ENCODE measurements around the gene VCP. TPM values are rescaled to one million over a fixed set of nuclear protein-coding genes. Genes with fewer than 3 reads are reported as not detected.

VCP gene
- total and polyA plus RNA-seq, 9 of the 15 experiments (the other 6 are each of a cell fraction or from before 2014, with no cell fraction given), result 7.1 to 257 (median 199) TPM

DNA sequence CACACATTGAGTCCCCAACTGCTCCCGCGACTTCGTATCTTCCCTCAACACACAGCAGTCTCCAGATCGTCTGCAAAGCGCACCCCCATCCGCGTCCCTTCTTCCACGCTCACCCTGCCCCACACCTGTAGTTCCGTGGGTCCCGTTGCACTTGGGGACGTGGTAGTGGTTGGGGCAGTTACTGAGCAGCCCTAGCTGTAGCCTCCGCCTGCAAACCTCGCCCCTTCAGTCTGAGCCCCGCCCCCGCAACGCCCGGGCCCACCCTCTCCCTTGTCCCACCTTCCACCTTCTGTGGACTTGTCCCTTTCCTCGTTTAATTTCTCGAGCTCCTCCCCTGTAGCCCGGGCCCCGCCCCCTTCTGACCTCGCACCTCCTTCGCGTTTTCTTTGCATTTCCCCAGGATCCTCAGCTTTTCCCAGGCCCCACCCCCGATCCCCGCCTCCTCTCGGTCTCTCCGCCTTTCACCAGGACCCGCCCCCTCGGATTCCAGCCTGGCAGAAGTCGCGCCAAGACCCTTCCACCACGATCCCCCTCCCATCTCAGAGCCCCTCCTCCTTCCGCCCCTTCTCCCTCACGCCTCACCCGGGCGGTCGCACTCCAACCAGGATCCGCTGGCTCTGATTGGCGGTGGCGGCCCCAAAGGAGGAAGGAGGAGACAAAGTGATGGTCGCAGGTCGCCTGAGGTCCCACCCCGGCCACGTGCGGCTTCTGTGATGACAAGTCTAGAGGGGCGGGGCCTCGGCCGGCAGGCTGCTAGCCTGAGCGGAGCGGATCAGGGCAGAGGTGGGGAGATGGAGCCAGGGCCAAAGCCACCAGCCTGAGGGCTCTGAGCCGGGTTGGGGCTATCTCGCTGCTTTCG lies 43.5 kb upstream of the VCP start, which contains the start of gene ATOSB (continued):
- TF ChIP-seq, protein P1, sequence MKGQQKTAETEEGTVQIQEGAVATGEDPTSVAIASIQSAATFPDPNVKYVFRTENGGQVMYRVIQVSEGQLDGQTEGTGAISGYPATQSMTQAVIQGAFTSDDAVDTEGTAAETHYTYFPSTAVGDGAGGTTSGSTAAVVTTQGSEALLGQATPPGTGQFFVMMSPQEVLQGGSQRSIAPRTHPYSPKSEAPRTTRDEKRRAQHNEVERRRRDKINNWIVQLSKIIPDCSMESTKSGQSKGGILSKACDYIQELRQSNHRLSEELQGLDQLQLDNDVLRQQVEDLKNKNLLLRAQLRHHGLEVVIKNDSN (CRISPR knock-in tag; IDR thresholded peaks at IDR 0.05), result peak; percentile 93
- TF ChIP-seq CTBP1 (IDR thresholded peaks at IDR 0.05; ENCODE audit: borderline replicate concordance), result 0 out of 2 replicates have a peak, but pooled peaks have one; percentile 43
- no peak for TF ChIP-seq NR3C1 (CRISPR knock-in tag; IDR thresholded peaks at IDR 0.05)
- TF ChIP-seq NCOA6 (IDR thresholded peaks at IDR 0.05), result no peak
- TF ChIP-seq NR2C2 (CRISPR knock-in tag; IDR thresholded peaks at IDR 0.05), result no peak
- TF ChIP-seq NR2C2 (tag; IDR thresholded peaks at IDR 0.05), result peak; percentile 17; the same call in 1 of the 2 replicates
- TF ChIP-seq POLR2G (IDR thresholded peaks at IDR 0.05; ENCODE audit: low read depth, low read length), result peak; percentile 45; the same call in 1 of the 2 replicates
- peak; percentile 80 for TF ChIP-seq EGR1 (conservative IDR thresholded peaks at IDR 0.05)
- TF ChIP-seq HDAC1 (IDR thresholded peaks at IDR 0.05), result peak in 1 of 2 experiments; percentile 89; a peak in 2 of 4 replicates
- TF ChIP-seq ZNF146 (CRISPR knock-in tag; IDR thresholded peaks at IDR 0.05; ENCODE audit: unreplicated experiment), result no peak
- TF ChIP-seq RCOR1 (IDR thresholded peaks at IDR 0.05; ENCODE audit: borderline replicate concordance in 1 of 2, low read depth in 2 of 2, low read length in 2 of 2), result peak in 1 of 2 experiments; percentile 37; a peak in 1 of 4 replicates
- TF ChIP-seq SIN3A (IDR thresholded peaks at IDR 0.05; ENCODE audit: borderline replicate concordance in 2 of 2, control insufficient read depth in 1 of 2, low read depth in 2 of 2, low read length in 2 of 2), result peak in 1 of 2 experiments; percentile 73; a peak in 2 of 4 replicates
- TF ChIP-seq, protein P2, sequence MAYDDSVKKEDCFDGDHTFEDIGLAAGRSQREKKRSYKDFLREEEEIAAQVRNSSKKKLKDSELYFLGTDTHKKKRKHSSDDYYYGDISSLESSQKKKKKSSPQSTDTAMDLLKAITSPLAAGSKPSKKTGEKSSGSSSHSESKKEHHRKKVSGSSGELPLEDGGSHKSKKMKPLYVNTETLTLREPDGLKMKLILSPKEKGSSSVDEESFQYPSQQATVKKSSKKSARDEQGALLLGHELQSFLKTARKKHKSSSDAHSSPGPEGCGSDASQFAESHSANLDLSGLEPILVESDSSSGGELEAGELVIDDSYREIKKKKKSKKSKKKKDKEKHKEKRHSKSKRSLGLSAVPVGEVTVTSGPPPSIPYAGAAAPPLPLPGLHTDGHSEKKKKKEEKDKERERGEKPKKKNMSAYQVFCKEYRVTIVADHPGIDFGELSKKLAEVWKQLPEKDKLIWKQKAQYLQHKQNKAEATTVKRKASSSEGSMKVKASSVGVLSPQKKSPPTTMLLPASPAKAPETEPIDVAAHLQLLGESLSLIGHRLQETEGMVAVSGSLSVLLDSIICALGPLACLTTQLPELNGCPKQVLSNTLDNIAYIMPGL (CRISPR knock-in tag; IDR thresholded peaks at IDR 0.05), result no peak
- no peak for TF ChIP-seq THRAP3 (IDR thresholded peaks at IDR 0.05; ENCODE audit: borderline replicate concordance)
- TF ChIP-seq, protein P3, sequence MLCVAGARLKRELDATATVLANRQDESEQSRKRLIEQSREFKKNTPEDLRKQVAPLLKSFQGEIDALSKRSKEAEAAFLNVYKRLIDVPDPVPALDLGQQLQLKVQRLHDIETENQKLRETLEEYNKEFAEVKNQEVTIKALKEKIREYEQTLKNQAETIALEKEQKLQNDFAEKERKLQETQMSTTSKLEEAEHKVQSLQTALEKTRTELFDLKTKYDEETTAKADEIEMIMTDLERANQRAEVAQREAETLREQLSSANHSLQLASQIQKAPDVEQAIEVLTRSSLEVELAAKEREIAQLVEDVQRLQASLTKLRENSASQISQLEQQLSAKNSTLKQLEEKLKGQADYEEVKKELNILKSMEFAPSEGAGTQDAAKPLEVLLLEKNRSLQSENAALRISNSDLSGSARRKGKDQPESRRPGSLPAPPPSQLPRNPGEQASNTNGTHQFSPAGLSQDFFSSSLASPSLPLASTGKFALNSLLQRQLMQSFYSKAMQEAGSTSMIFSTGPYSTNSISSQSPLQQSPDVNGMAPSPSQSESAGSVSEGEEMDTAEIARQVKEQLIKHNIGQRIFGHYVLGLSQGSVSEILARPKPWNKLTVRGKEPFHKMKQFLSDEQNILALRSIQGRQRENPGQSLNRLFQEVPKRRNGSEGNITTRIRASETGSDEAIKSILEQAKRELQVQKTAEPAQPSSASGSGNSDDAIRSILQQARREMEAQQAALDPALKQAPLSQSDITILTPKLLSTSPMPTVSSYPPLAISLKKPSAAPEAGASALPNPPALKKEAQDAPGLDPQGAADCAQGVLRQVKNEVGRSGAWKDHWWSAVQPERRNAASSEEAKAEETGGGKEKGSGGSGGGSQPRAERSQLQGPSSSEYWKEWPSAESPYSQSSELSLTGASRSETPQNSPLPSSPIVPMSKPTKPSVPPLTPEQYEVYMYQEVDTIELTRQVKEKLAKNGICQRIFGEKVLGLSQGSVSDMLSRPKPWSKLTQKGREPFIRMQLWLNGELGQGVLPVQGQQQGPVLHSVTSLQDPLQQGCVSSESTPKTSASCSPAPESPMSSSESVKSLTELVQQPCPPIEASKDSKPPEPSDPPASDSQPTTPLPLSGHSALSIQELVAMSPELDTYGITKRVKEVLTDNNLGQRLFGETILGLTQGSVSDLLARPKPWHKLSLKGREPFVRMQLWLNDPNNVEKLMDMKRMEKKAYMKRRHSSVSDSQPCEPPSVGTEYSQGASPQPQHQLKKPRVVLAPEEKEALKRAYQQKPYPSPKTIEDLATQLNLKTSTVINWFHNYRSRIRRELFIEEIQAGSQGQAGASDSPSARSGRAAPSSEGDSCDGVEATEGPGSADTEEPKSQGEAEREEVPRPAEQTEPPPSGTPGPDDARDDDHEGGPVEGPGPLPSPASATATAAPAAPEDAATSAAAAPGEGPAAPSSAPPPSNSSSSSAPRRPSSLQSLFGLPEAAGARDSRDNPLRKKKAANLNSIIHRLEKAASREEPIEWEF (CRISPR knock-in tag; IDR thresholded peaks at IDR 0.05), result no peak
- no peak for TF ChIP-seq ZNF57 (CRISPR knock-in tag; IDR thresholded peaks at IDR 0.05)
- TF ChIP-seq, protein P4, sequence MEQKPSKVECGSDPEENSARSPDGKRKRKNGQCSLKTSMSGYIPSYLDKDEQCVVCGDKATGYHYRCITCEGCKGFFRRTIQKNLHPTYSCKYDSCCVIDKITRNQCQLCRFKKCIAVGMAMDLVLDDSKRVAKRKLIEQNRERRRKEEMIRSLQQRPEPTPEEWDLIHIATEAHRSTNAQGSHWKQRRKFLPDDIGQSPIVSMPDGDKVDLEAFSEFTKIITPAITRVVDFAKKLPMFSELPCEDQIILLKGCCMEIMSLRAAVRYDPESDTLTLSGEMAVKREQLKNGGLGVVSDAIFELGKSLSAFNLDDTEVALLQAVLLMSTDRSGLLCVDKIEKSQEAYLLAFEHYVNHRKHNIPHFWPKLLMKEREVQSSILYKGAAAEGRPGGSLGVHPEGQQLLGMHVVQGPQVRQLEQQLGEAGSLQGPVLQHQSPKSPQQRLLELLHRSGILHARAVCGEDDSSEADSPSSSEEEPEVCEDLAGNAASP (IDR thresholded peaks at IDR 0.05), result peak; percentile 64; the same call in 1 of the 2 replicates

Measured in K562 (cell line).